Kidney tubule cell (primary cell): ENCODE results near the gene TIMP1.

Experiments used
- DNase-seq: peaks from one replicate; pipeline ENCODE4 v3.0.0-alpha.2; 2018; ENCODE audit warnings: low spot score

TIMP1 gene

GRCh38 chrX:47573341-47574075 is 8.7 kb upstream of the TIMP1 start:
- DNase-seq: peak; percentile 32

- DNase-seq: no peak
Observed at GRCh38 chrX:47574076-47574546, 8.1 kb upstream of the TIMP1 start.

GRCh38 chrX:47574547-47575301 is 7.5 kb upstream of the TIMP1 start:
- DNase-seq: no peak

GRCh38 chrX:47576021-47576898 is 6.0 kb upstream of the TIMP1 start:
- DNase-seq: no peak

- DNase-seq: no peak
Observed at GRCh38 chrX:47577424-47577823, 4.8 kb upstream of the TIMP1 start.

GRCh38 chrX:47577901-47578300 is 4.3 kb upstream of the TIMP1 start:
- DNase-seq: no peak

- DNase-seq: no peak
Observed at GRCh38 chrX:47578692-47579091, 3.5 kb upstream of the TIMP1 start.

GRCh38 chrX:47579537-47579936 is 2.7 kb upstream of the TIMP1 start:
- no peak for DNase-seq

- DNase-seq: no peak
Observed at GRCh38 chrX:47583240-47583861, 1.1 kb downstream of the TIMP1 start.

GRCh38 chrX:47584714-47585113 is 2.5 kb downstream of the TIMP1 start:
- DNase-seq: no peak

- DNase-seq: no peak
Observed at GRCh38 chrX:47585273-47585672, 3.0 kb downstream of the TIMP1 start.

- no peak for DNase-seq
Observed at GRCh38 chrX:47586043-47586787, 4.0 kb downstream of the TIMP1 start.

- peak; percentile 59 for DNase-seq
Observed at GRCh38 chrX:47587091-47587891, 5.1 kb downstream of the TIMP1 start.

GRCh38 chrX:47587906-47588735 is 5.9 kb downstream of the TIMP1 start:
- no peak for DNase-seq

- no peak for DNase-seq
Observed at GRCh38 chrX:47590984-47591383, 8.7 kb downstream of the TIMP1 start.

GRCh38 chrX:47593522-47593921 is 11.3 kb downstream of the TIMP1 start:
- no peak for DNase-seq

- DNase-seq: no peak
Observed at GRCh38 chrX:47595716-47596251, 13.5 kb downstream of the TIMP1 start.

- no peak for DNase-seq
Observed at GRCh38 chrX:47596256-47596655, 14.0 kb downstream of the TIMP1 start.

- no peak for DNase-seq
Observed at GRCh38 chrX:47597222-47597621, 15.0 kb downstream of the TIMP1 start.
